ENCODE measurements around the gene ANKRD30B.
"Not testable (repeated sequence)": the region's sequence is repeated elsewhere in the genome, so short reads cannot be mapped to it uniquely, and the experiment has no call there.

- not testable (repeated sequence) for TF ChIP-seq POLR2A, POLR2AphosphoS5, TAF1 (IDR thresholded peaks at IDR 0.05; ENCODE audit: low read depth, low read length)
Observed at GRCh38 chr18:14739056-14739455, 8.9 kb upstream of the ANKRD30B start.

Data from GM12891 (cell line).